Adipose tissue (tissue), 3 donors: ENCODE data around the gene STK17A. TPM values are rescaled to one million over a fixed set of nuclear protein-coding genes. Genes with fewer than 3 reads are reported as not detected.
"Not testable (repeated sequence)": the region's sequence is repeated elsewhere in the genome, so short reads cannot be mapped to it uniquely, and the experiment has no call there.

Experiments used
- H3K27ac ChIP-seq: one replicate; pipeline ENCODE4 v1.5.1; 2013; ENCODE audit warnings: low read depth, low read length
- WGBS, 3 donors: extraction: QIAGEN DNeasy Blood & Tissue Kit; methylation state at CpG; one replicate each; pipeline ENCODE4 v1.1.7; 2013; 5-methylcytosine and 5-hydroxymethylcytosine counted together
- polyA plus RNA-seq, 3 donors: library from polyadenylated mRNA; stranded (reverse); fragments of 200-250 nt; gene quantifications; one replicate each; pipeline ENCODE4 v1.2.3, GENCODE V29; 2013
- donor health status: healthy with polysubstance abuse.
- donor health status: Bipolar disorder and iron deficiency.
- donor health status: healthy.

The STK17A gene
- polyA plus RNA-seq, 3 donors = 6.4 to 22.2 (median 7.2) TPM

GRCh38 chr7:43671521-43671920, 88.6 kb downstream of the STK17A start:
- WGBS, 3 donors = 50 to 68% (median 68%) methylated on average over 4 of the region's 4 CpGs

GRCh38 chr7:43673243-43673976, 90.5 kb downstream of the STK17A start:
- 86 to 96% (median 86%) methylated on average over 5 of the region's 5 CpGs for WGBS, 3 donors
- H3K27ac ChIP-seq = not testable (repeated sequence)

More at GRCh38 chr7:43671521-43671920, 88.6 kb downstream of the STK17A start:
- no peak overlapping the region for H3K27ac ChIP-seq

- H3K27ac ChIP-seq = no peak overlapping the region
- WGBS, 3 donors = 36 to 63% (median 50%) methylated on average over 4 of the region's 4 CpGs
These were observed 91.9 kb downstream of the STK17A start for GRCh38 chr7:43674559-43675436.

Other genes starting within 250 kb of the STK17A start
- gene COA1, start 146.4 kb downstream of the STK17A start, polyA plus RNA-seq = 10 to 100 TPM; 34.9 to 38.2 (median 35.3) TPM
- 10 to 100 TPM; 24.3 to 92.0 (median 74.7) TPM for gene BLVRA, start 175.6 kb downstream of the STK17A start, polyA plus RNA-seq